ENCODE data around the gene DOK6. TPM values are rescaled to one million over a fixed set of nuclear protein-coding genes. Genes with fewer than 3 reads are reported as not detected.
A peak's percentile ranks its signal among the peaks of the same experiment; 100 is the strongest.

DOK6 gene
- total RNA-seq, 1 experiment from 2014 or later: not detected

GRCh38 chr18:69785466-69785865, 384.8 kb downstream of the DOK6 start:
- intact Hi-C loops (cut with micrococcal nuclease; ENCODE audit: unreplicated experiment): no loop called here
- no peak for DNase-seq
- BruUV-seq (replicated peaks): no TSS peak

GRCh38 chr18:69786427-69786826, 385.7 kb downstream of the DOK6 start:
- TF ChIP-seq CTCF (IDR thresholded peaks at IDR 0.05; ENCODE audit: unreplicated experiment): no peak
- Mint-ChIP-seq H3K27ac (ENCODE audit: unreplicated experiment) (no peak overlapping the region), H3K4me1 (ENCODE audit: low read depth, unreplicated experiment) (peaks cover 28% of the 10 kb centered on the region), H3K36me3 (ENCODE audit: insufficient read depth, unreplicated experiment) (peaks cover 5% of the 10 kb centered on the region), H3K27me3 (ENCODE audit: unreplicated experiment) (no peaks in the 10 kb centered on the region), H3K4me3 (ENCODE audit: low read depth, unreplicated experiment) (no peak overlapping the region), H3K9me3 (ENCODE audit: low read depth, unreplicated experiment) (peaks cover 5% of the 10 kb centered on the region)
- intact Hi-C loops (cut with micrococcal nuclease; ENCODE audit: unreplicated experiment): no loop called here
- BruUV-seq (replicated peaks): no TSS peak
- CTCF ChIA-PET: no interaction called here
- DNase-seq: no peak

More at GRCh38 chr18:69785466-69785865, 384.8 kb downstream of the DOK6 start:
- H3K36me3 Mint-ChIP-seq (ENCODE audit: insufficient read depth, unreplicated experiment): peaks cover 5% of the 10 kb centered on the region
- peaks cover 28% of the 10 kb centered on the region for H3K4me1 Mint-ChIP-seq (ENCODE audit: low read depth, unreplicated experiment)
- TF ChIP-seq CTCF (IDR thresholded peaks at IDR 0.05; ENCODE audit: unreplicated experiment): no peak
- H3K27me3 Mint-ChIP-seq (ENCODE audit: unreplicated experiment): no peaks in the 10 kb centered on the region
- CTCF ChIA-PET: no interaction called here
- no peaks in the 10 kb centered on the region for H3K9me3 Mint-ChIP-seq (ENCODE audit: low read depth, unreplicated experiment)
- H3K4me3 Mint-ChIP-seq (ENCODE audit: low read depth, unreplicated experiment): no peak overlapping the region
- H3K27ac Mint-ChIP-seq (ENCODE audit: unreplicated experiment): peak overlapping the region; percentile 41

GRCh38 chr18:69787825-69788547, 387.3 kb downstream of the DOK6 start:
- no peak for TF ChIP-seq CTCF (IDR thresholded peaks at IDR 0.05; ENCODE audit: unreplicated experiment)
- Mint-ChIP-seq H3K36me3 (ENCODE audit: insufficient read depth, unreplicated experiment) (peaks cover 5% of the 10 kb centered on the region), H3K4me1 (ENCODE audit: low read depth, unreplicated experiment) (peaks cover 28% of the 10 kb centered on the region), H3K27me3 (ENCODE audit: unreplicated experiment) (no peaks in the 10 kb centered on the region), H3K9me3 (ENCODE audit: low read depth, unreplicated experiment) (peaks cover 12% of the 10 kb centered on the region), H3K4me3 (ENCODE audit: low read depth, unreplicated experiment) (peak overlapping the region; percentile 13), H3K27ac (ENCODE audit: unreplicated experiment) (peak overlapping the region; percentile 96)
- no TSS peak for BruUV-seq (replicated peaks)
- CTCF ChIA-PET: no interaction called here
- intact Hi-C loops (cut with micrococcal nuclease; ENCODE audit: unreplicated experiment): no loop called here
- peak; percentile 14 for DNase-seq

- no peak for DNase-seq
- no peaks in the 10 kb centered on the region for H3K27me3 Mint-ChIP-seq (ENCODE audit: unreplicated experiment)
- CTCF ChIA-PET: no interaction called here
- TF ChIP-seq CTCF (IDR thresholded peaks at IDR 0.05; ENCODE audit: unreplicated experiment): no peak
- H3K4me1 Mint-ChIP-seq (ENCODE audit: low read depth, unreplicated experiment): peaks cover 28% of the 10 kb centered on the region
- intact Hi-C loops (cut with micrococcal nuclease; ENCODE audit: unreplicated experiment): no loop called here
- BruUV-seq (replicated peaks): no TSS peak
- peaks cover 12% of the 10 kb centered on the region for H3K9me3 Mint-ChIP-seq (ENCODE audit: low read depth, unreplicated experiment)
- peak overlapping the region; percentile 27 for H3K27ac Mint-ChIP-seq (ENCODE audit: unreplicated experiment)
- peaks cover 5% of the 10 kb centered on the region for H3K36me3 Mint-ChIP-seq (ENCODE audit: insufficient read depth, unreplicated experiment)
- no peak overlapping the region for H3K4me3 Mint-ChIP-seq (ENCODE audit: low read depth, unreplicated experiment)
Observed at GRCh38 chr18:69789794-69790193, 389.1 kb downstream of the DOK6 start.

Measured in Calu3 (cell line).